ENCODE results near the gene SRC. TPM values are rescaled to one million over a fixed set of nuclear protein-coding genes. Genes with fewer than 3 reads are reported as not detected.

The SRC gene
- total and polyA plus RNA-seq, 10 donors, result 7.0 to 68.0 (median 31.2) TPM

- H3K4me3 ChIP-seq, result no peak overlapping the region
- peak overlapping the region in 2 of 8 donors; percentile 16 to 27 for H3K27ac ChIP-seq
- H3K9me3 ChIP-seq, result no peaks in the 10 kb centered on the region
- H3K4me1 ChIP-seq, result peaks cover 0 to 28% (median under 1%) of the 10 kb centered on the region in 6 donors
- H3K27me3 ChIP-seq (replicated peaks in 1 of 7), result no peaks in the 10 kb centered on the region
- intact Hi-C loops (cut with DNase I; ENCODE audit: low total_unique reads), result no loop called here
- H3K36me3 ChIP-seq, result peaks cover 0 to 100% (median 45%) of the 10 kb centered on the region in 6 donors
- WGBS, 5 donors, result 71 to 88% (median 84%) methylated on average over 8 of the region's 8 CpGs
- DNase-seq, result no peak
- no peak for TF ChIP-seq POLR2A (IDR thresholded peaks at IDR 0.05)
- TF ChIP-seq, protein P1, sequence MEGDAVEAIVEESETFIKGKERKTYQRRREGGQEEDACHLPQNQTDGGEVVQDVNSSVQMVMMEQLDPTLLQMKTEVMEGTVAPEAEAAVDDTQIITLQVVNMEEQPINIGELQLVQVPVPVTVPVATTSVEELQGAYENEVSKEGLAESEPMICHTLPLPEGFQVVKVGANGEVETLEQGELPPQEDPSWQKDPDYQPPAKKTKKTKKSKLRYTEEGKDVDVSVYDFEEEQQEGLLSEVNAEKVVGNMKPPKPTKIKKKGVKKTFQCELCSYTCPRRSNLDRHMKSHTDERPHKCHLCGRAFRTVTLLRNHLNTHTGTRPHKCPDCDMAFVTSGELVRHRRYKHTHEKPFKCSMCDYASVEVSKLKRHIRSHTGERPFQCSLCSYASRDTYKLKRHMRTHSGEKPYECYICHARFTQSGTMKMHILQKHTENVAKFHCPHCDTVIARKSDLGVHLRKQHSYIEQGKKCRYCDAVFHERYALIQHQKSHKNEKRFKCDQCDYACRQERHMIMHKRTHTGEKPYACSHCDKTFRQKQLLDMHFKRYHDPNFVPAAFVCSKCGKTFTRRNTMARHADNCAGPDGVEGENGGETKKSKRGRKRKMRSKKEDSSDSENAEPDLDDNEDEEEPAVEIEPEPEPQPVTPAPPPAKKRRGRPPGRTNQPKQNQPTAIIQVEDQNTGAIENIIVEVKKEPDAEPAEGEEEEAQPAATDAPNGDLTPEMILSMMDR (IDR thresholded peaks at IDR 0.05 in 8 of 11, conservative IDR thresholded peaks at IDR 0.05 in 3 of 11), result no peak
- no peak for TF ChIP-seq POLR2AphosphoS5 (IDR thresholded peaks at IDR 0.05)
These were observed 37.6 kb upstream of the SRC start for GRCh38 chr20:37308086-37309050.

DNA sequence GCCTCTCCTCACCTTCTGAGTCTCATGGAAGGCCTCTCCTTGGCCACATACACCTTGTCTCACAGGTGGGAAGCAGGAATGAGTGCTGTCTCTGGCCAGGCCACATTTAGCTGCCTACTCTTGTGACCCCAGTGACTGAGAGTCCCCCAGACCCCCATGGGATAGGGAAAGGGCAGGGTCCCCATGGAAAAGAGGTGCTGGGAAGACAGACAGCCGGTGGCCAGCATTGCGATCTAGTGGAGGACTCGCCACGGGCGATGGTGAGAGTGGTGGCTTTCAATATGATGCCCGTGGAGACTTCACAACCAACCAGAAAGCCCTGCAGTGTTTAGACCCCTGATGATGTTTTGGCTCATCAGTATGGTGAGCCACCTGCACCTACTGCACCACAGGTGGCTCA lies 36.6 kb upstream of the SRC start:
- no peak overlapping the region for H3K4me3 ChIP-seq
- intact Hi-C loops (cut with DNase I; ENCODE audit: low total_unique reads), result no loop called here
- no peak for DNase-seq
- H3K27me3 ChIP-seq (replicated peaks in 1 of 7), result no peaks in the 10 kb centered on the region
- WGBS, 5 donors, result 93 to 98% (median 94%) methylated on average over 6 of the region's 6 CpGs
- H3K9me3 ChIP-seq, result no peaks in the 10 kb centered on the region
- no peak for TF ChIP-seq POLR2AphosphoS5 (IDR thresholded peaks at IDR 0.05)
- no peak for TF ChIP-seq POLR2A (IDR thresholded peaks at IDR 0.05)
- TF ChIP-seq, protein P1 (IDR thresholded peaks at IDR 0.05 in 8 of 11, conservative IDR thresholded peaks at IDR 0.05 in 3 of 11), result no peak
- peaks cover 0 to 37% (median 7%) of the 10 kb centered on the region in 6 donors for H3K4me1 ChIP-seq
- no peak overlapping the region for H3K27ac ChIP-seq
- peaks cover 0 to 100% (median 37%) of the 10 kb centered on the region in 6 donors for H3K36me3 ChIP-seq

DNA sequence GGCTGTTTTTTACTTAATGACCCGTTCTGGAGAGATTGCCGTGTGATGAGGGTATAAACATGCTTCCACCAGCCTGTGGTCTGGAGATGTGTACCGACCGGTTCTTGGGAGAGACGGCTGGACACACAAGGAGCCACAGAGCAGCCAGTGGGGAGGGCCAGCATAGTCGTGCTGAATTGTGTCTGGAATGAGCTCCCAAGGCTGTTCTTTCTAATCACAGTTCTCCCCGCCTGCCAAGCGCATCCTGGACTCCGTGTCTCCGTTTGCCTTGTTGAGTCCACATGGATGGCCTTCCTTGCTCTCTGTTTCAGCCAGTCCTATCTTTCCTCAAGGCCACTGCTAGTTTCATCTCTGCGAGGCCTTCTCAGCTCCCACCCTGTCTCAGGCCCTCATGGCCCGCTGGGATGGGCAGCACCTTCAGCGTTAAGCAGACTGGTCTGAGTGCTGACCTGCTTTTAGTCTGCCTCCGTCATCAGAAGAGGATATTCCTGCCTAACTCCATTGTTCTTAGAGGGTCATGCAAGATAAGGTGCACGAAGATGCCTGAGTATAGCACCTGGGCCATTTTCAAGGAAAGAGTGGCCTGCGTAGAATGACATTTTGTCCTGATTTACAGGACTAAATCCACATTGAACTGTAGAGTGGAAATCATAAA lies 35.9 kb upstream of the SRC start:
- 91 to 96% (median 94%) methylated on average over 16 of the region's 16 CpGs for WGBS, 5 donors
- no peak for DNase-seq
- Histone ChIP-seq H3K4me3 (no peak overlapping the region), H3K9me3 (no peaks in the 10 kb centered on the region), H3K4me1 (peaks cover 2 to 45% (median 15%) of the 10 kb centered on the region in 6 donors), H3K27ac (no peak overlapping the region), H3K36me3 (peaks cover 0 to 100% (median 33%) of the 10 kb centered on the region in 6 donors), H3K27me3 (replicated peaks in 1 of 7) (no peaks in the 10 kb centered on the region)
- intact Hi-C loops (cut with DNase I; ENCODE audit: low total_unique reads), result no loop called here
- TF ChIP-seq, protein P1 (IDR thresholded peaks at IDR 0.05 in 8 of 11, conservative IDR thresholded peaks at IDR 0.05 in 3 of 11), result no peak
- TF ChIP-seq POLR2AphosphoS5 (IDR thresholded peaks at IDR 0.05), result no peak
- TF ChIP-seq POLR2A (IDR thresholded peaks at IDR 0.05), result no peak

GRCh38 chr20:37310951-37311350 lies 35.0 kb upstream of the SRC start:
- intact Hi-C loops (cut with DNase I; ENCODE audit: low total_unique reads), result no loop called here
- DNase-seq, result no peak
- Histone ChIP-seq H3K36me3 (peaks cover 0 to 100% (median 33%) of the 10 kb centered on the region in 6 donors), H3K4me1 (peaks cover 10 to 53% (median 24%) of the 10 kb centered on the region in 6 donors), H3K27me3 (replicated peaks in 1 of 7) (no peaks in the 10 kb centered on the region), H3K4me3 (no peak overlapping the region), H3K27ac (no peak overlapping the region), H3K9me3 (no peaks in the 10 kb centered on the region)
- WGBS, 5 donors, result 93 to 97% (median 95%) methylated on average over 9 to 11 of the region's 11 CpGs
- TF ChIP-seq POLR2AphosphoS5 (IDR thresholded peaks at IDR 0.05), result peak in 1 of 3 donors; percentile 37
- TF ChIP-seq, protein P1 (IDR thresholded peaks at IDR 0.05 in 8 of 11, conservative IDR thresholded peaks at IDR 0.05 in 3 of 11), result no peak
